ENCODE results near the gene PDK2.

GRCh38 chr17:50112694-50113093 lies 17.5 kb downstream of the PDK2 start:
- TF ChIP-seq CTCF (IDR thresholded peaks at IDR 0.05 in 4 of 5, conservative IDR thresholded peaks at IDR 0.05 in 1 of 5) (peak; percentile 33 to 53 (median 36)), POLR2A (IDR thresholded peaks at IDR 0.05) (no peak)
